IgD-negative memory B cell (primary cell): Measurements from ENCODE around the gene CTDNEP1. TPM values are rescaled to one million over a fixed set of nuclear protein-coding genes. Genes with fewer than 3 reads are reported as not detected.

Experiments used
- H3K27ac Mint-ChIP-seq, 3 donors: one replicate each; pipeline ENCODE4 v1.8.0; 2020 to 2022; ENCODE audit warnings: mild to moderate bottlenecking in 3 of 3, mixed read lengths in 3 of 3, moderate library complexity in 1 of 3
- H3K27me3 Mint-ChIP-seq: one replicate; pipeline ENCODE4 v1.8.0; 2021; ENCODE audit warnings: mixed read lengths
- H3K36me3 Mint-ChIP-seq: one replicate; pipeline ENCODE4 v1.8.0; 2020; ENCODE audit warnings: mild to moderate bottlenecking, mixed read lengths
- H3K4me1 Mint-ChIP-seq, 3 donors: one replicate each; pipeline ENCODE4 v1.8.0; 2020 to 2022; ENCODE audit warnings: mixed read lengths in 3 of 3, mild to moderate bottlenecking in 1 of 3
- H3K4me3 Mint-ChIP-seq, 4 donors: one replicate each; pipeline ENCODE4 v1.8.0; 2020 to 2022; ENCODE audit warnings: mild to moderate bottlenecking in 4 of 4, mixed read lengths in 4 of 4, moderate library complexity in 3 of 4
- H3K9me3 Mint-ChIP-seq, 3 donors: one replicate each; pipeline ENCODE4 v1.8.0; 2020 to 2021; ENCODE audit warnings: mixed read lengths in 3 of 3, mild to moderate bottlenecking in 1 of 3
- polyA plus RNA-seq: library from polyadenylated mRNA; unstranded; fragments of 300-500 nt; fragmentation: Illumina TruSeq; gene quantifications from one replicate; pipeline ENCODE4 v1.2.3, GENCODE V29; 2021

The CTDNEP1 gene
- polyA plus RNA-seq, 1 donor from 2014 or later: 48.7 TPM

- peak overlapping the region in 2 of 3 donors; percentile 57 to 59 for H3K27ac Mint-ChIP-seq
- H3K27me3 Mint-ChIP-seq: peaks cover 33% of the 10 kb centered on the region
- no peaks in the 10 kb centered on the region for H3K36me3 Mint-ChIP-seq
- H3K9me3 Mint-ChIP-seq: peaks cover 0 to 1% (median 0%) of the 10 kb centered on the region in 3 donors
- peak overlapping the region in 2 of 4 donors; percentile 63 to 78 for H3K4me3 Mint-ChIP-seq
- H3K4me1 Mint-ChIP-seq: peaks cover 9 to 11% (median 9%) of the 10 kb centered on the region in 3 donors
These were observed 32.1 kb upstream of the CTDNEP1 start for GRCh38 chr17:7283471-7284216.

GRCh38 chr17:7282752-7283321 is 31.3 kb upstream of the CTDNEP1 start:
- H3K27me3 Mint-ChIP-seq: peaks cover 32% of the 10 kb centered on the region
- peak overlapping the region; percentile 2 to 77 (median 54) for H3K4me3 Mint-ChIP-seq
- H3K36me3 Mint-ChIP-seq: no peaks in the 10 kb centered on the region

GRCh38 chr17:7281953-7282751 is 30.6 kb upstream of the CTDNEP1 start:
- H3K36me3 Mint-ChIP-seq: no peaks in the 10 kb centered on the region
- peak overlapping the region in 1 of 3 donors; percentile 53 for H3K27ac Mint-ChIP-seq
- peaks cover 9 to 11% (median 9%) of the 10 kb centered on the region in 3 donors for H3K4me1 Mint-ChIP-seq
- H3K27me3 Mint-ChIP-seq: peaks cover 32% of the 10 kb centered on the region
- peaks cover 0 to 1% (median 0%) of the 10 kb centered on the region in 3 donors for H3K9me3 Mint-ChIP-seq
- peak overlapping the region; percentile 69 to 95 (median 86) for H3K4me3 Mint-ChIP-seq

More at GRCh38 chr17:7282752-7283321, 31.3 kb upstream of the CTDNEP1 start:
- Mint-ChIP-seq H3K9me3 (peaks cover 0 to 1% (median 0%) of the 10 kb centered on the region in 3 donors), H3K27ac (peak overlapping the region in 1 of 3 donors; percentile 59), H3K4me1 (peaks cover 9 to 11% (median 9%) of the 10 kb centered on the region in 3 donors)

- Mint-ChIP-seq H3K27me3 (peaks cover 26% of the 10 kb centered on the region), H3K9me3 (peaks cover 0 to 1% (median 0%) of the 10 kb centered on the region in 3 donors)
These were observed 29.8 kb upstream of the CTDNEP1 start, which contains the start of gene SLC2A4 for GRCh38 chr17:7281074-7281952. SLC2A4 (plus strand) TSS chr17:7281718; CDS start chr17:7281935, 217 bp downstream.

GRCh38 chr17:7280519-7281073 is 29.1 kb upstream of the CTDNEP1 start:
- H3K4me3 Mint-ChIP-seq: peak overlapping the region; percentile 69 to 95 (median 88)

More at GRCh38 chr17:7281074-7281952, 29.8 kb upstream of the CTDNEP1 start, which contains the start of gene SLC2A4:
- H3K4me3 Mint-ChIP-seq: peak within 1 kb of the TSS; percentile 69 to 95 (median 88)
- H3K4me1 Mint-ChIP-seq: peaks cover 9 to 11% (median 9%) of the 10 kb centered on the region in 3 donors
- H3K36me3 Mint-ChIP-seq: no peaks in the 10 kb centered on the region
- H3K27ac Mint-ChIP-seq: peak within 1 kb of the TSS in 2 of 3 donors; percentile 53 to 83

GRCh38 chr17:7279448-7279847 is 27.9 kb upstream of the CTDNEP1 start:
- H3K4me3 Mint-ChIP-seq: peak overlapping the region in 1 of 4 donors; percentile 76
- peaks cover 22% of the 10 kb centered on the region for H3K27me3 Mint-ChIP-seq
- peak overlapping the region in 1 of 3 donors; percentile 10 for H3K27ac Mint-ChIP-seq
- no peaks in the 10 kb centered on the region for H3K36me3 Mint-ChIP-seq
- peaks cover 0 to 1% (median 0%) of the 10 kb centered on the region in 3 donors for H3K9me3 Mint-ChIP-seq
- H3K4me1 Mint-ChIP-seq: peaks cover 9 to 11% (median 9%) of the 10 kb centered on the region in 3 donors

More at GRCh38 chr17:7280519-7281073, 29.1 kb upstream of the CTDNEP1 start:
- Mint-ChIP-seq H3K36me3 (no peaks in the 10 kb centered on the region), H3K27ac (peak overlapping the region in 2 of 3 donors; percentile 53 to 83), H3K27me3 (peaks cover 24% of the 10 kb centered on the region), H3K9me3 (peaks cover 0 to 1% (median 0%) of the 10 kb centered on the region in 3 donors), H3K4me1 (peaks cover 9 to 11% (median 9%) of the 10 kb centered on the region in 3 donors)

- H3K27ac Mint-ChIP-seq: no peak overlapping the region
- peaks cover 5 to 19% (median 10%) of the 10 kb centered on the region in 3 donors for H3K4me1 Mint-ChIP-seq
- no peak overlapping the region for H3K4me3 Mint-ChIP-seq
These were observed 15.2 kb upstream of the CTDNEP1 start for GRCh38 chr17:7266784-7267183.

GRCh38 chr17:7263801-7264078 is 12.2 kb upstream of the CTDNEP1 start:
- Mint-ChIP-seq H3K4me3 (peak overlapping the region in 2 of 4 donors; percentile 35 to 79), H3K4me1 (peaks cover 5 to 18% (median 10%) of the 10 kb centered on the region in 3 donors), H3K27me3 (peaks cover 28% of the 10 kb centered on the region), H3K9me3 (no peaks in the 10 kb centered on the region), H3K36me3 (peaks cover 3% of the 10 kb centered on the region), H3K27ac (peak overlapping the region in 1 of 3 donors; percentile 74)

More at GRCh38 chr17:7266784-7267183, 15.2 kb upstream of the CTDNEP1 start:
- Mint-ChIP-seq H3K9me3 (no peaks in the 10 kb centered on the region), H3K27me3 (peaks cover 27% of the 10 kb centered on the region), H3K36me3 (peaks cover 2% of the 10 kb centered on the region)

GRCh38 chr17:7262935-7263800 is 11.6 kb upstream of the CTDNEP1 start:
- H3K27ac Mint-ChIP-seq: peak overlapping the region in 2 of 3 donors; percentile 74 to 95
- H3K36me3 Mint-ChIP-seq: peaks cover 6% of the 10 kb centered on the region
- peaks cover 28% of the 10 kb centered on the region for H3K27me3 Mint-ChIP-seq
- peaks cover 5 to 18% (median 10%) of the 10 kb centered on the region in 3 donors for H3K4me1 Mint-ChIP-seq
- peak overlapping the region; percentile 70 to 92 (median 82) for H3K4me3 Mint-ChIP-seq
- H3K9me3 Mint-ChIP-seq: no peaks in the 10 kb centered on the region

GRCh38 chr17:7262192-7262934 is 10.8 kb upstream of the CTDNEP1 start, which contains the start of gene CLDN7:
CLDN7 (minus strand) TSS chr17:7262478; CDS start chr17:7262043, 435 bp downstream.
- H3K27ac Mint-ChIP-seq: peak within 1 kb of the TSS; percentile 74 to 95 (median 88)
- peaks cover 4% of the 10 kb centered on the region for H3K36me3 Mint-ChIP-seq
- peak within 1 kb of the TSS; percentile 73 to 92 (median 86) for H3K4me3 Mint-ChIP-seq

GRCh38 chr17:7261379-7262191 is 10.1 kb upstream of the CTDNEP1 start:
- Mint-ChIP-seq H3K4me1 (peaks cover 5 to 18% (median 12%) of the 10 kb centered on the region in 3 donors), H3K36me3 (peaks cover 4% of the 10 kb centered on the region), H3K4me3 (peak overlapping the region; percentile 38 to 92 (median 78)), H3K9me3 (no peaks in the 10 kb centered on the region), H3K27me3 (peaks cover 25% of the 10 kb centered on the region), H3K27ac (peak overlapping the region in 2 of 3 donors; percentile 87 to 88)

More at GRCh38 chr17:7262192-7262934, 10.8 kb upstream of the CTDNEP1 start, which contains the start of gene CLDN7:
- peaks cover 28% of the 10 kb centered on the region for H3K27me3 Mint-ChIP-seq
- no peaks in the 10 kb centered on the region for H3K9me3 Mint-ChIP-seq
- H3K4me1 Mint-ChIP-seq: peaks cover 5 to 18% (median 10%) of the 10 kb centered on the region in 3 donors
